HG03196 (cell line): ENCODE data around the gene KLHDC9.

Experiments
- ATAC-seq: cut with Tn5 transposase; IDR thresholded peaks from one replicate; pipeline ENCODE4 v1.9.1; 2021; ENCODE audit not compliant: unreplicated experiment

The KLHDC9 gene

DNA sequence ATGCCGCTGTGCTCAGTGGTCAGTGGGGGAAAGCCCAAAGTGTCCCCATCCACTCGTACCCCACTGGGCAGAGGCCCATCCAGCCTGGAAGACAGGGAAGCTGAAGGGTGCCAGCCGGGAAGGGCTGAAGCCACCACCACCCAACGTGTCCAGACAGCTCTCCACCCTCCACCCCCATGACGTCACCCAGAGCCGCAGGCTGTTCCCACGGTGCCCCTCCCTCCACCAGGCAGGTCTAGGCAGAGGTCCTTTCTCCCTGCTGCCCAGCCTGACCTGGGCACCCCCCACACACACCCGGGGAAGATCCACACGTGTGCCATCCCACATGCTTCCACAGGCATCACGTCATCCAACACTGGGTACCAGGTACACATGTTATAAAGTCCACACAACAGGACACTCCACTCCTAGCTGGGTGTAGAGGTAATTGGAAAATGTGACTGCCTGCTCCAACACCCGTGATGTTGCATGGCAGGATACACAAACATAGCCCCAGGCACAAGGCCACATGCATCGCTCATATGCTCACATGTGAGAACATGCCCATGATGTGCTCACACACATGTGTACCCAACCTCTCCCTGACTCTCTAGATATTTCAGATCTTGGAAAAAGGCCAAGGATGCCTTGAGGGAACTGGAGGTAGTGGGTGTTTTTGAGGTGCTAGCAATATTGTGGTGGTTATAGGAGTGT is 23.3 kb upstream of the KLHDC9 start:
- ATAC-seq = no peak

- no peak for ATAC-seq
These were observed 21.8 kb upstream of the KLHDC9 start for GRCh38 chr1:161076410-161076809.

DNA sequence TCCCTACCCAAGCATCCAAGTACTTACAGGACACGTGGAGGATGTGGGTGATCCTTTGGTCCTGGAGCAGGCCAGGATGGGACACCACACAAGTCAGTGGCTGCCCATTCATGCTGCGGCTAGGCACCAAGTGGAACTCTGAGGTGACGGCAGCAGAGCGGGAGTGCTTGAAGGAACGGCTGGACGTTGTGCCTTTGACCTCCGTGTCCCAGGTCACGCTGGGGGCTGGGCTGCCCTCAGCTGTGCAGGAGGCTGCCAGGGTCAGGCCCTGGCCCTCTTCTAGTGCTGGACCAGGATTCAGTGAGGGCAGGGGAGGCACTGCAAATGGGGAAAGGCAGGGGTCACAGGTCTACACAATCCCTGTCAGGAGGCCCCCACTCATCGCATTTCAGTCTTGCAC is 20.7 kb upstream of the KLHDC9 start:
- no peak for ATAC-seq

DNA sequence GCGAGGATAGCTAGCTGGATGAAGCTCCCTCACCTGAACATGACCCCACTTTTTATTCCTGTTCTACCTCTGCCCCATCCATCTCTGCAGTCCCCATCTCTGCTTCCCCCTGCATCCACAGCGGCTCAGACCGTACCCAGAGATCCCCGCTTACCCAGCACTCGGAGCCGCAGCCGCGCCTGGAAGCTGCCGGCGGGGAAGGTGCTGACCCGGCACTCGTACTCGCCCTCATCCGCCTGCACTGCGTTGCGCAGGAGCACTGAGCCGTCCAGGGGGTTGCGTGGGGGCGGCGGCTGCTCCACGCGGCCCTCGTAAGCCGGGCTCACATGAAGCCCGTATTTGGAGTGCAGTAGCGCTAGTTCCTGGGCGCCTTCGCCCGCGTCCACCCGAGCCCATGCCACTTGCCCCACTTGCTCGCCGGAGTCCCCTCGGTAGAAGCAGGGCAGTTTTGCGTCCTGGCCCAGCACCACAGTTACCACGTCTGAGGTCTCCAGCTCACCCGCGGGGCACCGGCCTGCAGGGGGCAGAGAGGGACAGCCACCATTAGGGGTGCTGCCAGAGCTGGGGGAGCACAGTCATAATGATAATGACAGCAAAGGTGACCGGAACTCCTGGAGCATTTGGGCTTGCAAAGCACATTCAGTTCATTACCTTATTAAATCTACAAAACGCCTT is 18.6 kb upstream of the KLHDC9 start:
- ATAC-seq = no peak

- ATAC-seq = no peak
These were observed 17.4 kb upstream of the KLHDC9 start for GRCh38 chr1:161080441-161081405.

DNA sequence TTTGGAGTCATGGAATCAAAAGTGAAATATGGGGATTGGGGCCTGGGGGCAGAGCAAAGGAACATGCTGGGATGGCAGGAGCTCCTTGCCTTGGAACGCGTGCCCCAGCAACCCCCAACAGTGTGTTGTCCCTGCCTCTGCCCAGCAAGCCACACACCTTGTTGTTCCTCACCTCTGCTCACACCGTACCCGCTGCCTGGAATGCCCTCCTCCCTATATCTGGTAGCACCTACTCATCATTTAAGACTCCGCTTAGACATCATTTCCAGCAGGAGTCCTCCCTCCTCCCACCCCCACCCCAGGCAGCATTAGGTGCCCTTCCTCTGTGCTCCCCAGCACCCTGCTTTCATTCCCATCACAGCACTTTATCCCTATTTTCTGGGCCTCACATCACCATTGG is 16.6 kb upstream of the KLHDC9 start:
- no peak for ATAC-seq

DNA sequence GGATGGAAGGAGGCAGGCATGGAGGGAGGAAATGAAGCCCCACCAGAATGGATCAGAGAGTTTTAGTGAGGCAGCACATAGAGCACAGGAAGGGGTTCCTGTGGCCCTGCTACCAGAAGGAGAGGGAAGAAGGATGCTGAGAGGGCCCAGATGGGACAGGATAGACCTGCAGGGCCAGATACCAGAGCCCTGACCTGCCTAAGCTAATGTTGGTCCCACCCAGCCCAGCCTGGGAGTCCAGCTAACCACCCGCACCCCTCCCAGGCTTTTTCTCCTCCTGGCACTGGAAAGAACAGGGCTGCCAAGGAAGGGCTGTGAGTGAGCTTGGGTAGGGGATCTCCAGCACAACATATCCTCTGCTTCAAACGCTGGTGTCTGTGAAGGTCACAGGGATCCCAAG is 15.7 kb upstream of the KLHDC9 start:
- no peak for ATAC-seq

- ATAC-seq = no peak
These were observed 15.0 kb upstream of the KLHDC9 start for GRCh38 chr1:161082996-161083747.

- no peak for ATAC-seq
These were observed 14.2 kb upstream of the KLHDC9 start for GRCh38 chr1:161083748-161084596.

GRCh38 chr1:161084597-161084988 is 13.6 kb upstream of the KLHDC9 start:
- no peak for ATAC-seq

GRCh38 chr1:161085165-161085564 is 13.0 kb upstream of the KLHDC9 start:
- ATAC-seq = no peak

DNA sequence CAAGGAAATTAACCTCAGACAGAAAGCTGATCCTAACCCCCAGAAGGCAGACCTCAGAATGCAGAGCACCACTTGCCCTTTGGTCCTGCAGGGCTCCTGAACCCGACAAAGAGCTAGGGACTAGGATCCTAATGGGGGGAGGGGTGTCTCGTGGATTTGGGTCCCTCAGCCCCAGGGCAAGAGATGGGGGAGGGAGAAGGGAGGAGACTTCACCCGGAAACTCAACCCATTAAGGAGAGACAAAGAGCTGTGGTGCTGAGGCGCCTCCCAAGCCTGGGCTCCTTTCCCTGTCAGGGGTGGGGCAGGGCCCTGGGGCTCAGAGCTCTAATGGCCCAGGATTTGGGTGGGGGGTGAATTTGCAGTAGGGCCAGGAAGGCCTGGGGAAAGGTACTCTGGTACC is 11.7 kb upstream of the KLHDC9 start:
- no peak for ATAC-seq

- ATAC-seq = no peak
These were observed 9.5 kb upstream of the KLHDC9 start for GRCh38 chr1:161088587-161089110.

DNA sequence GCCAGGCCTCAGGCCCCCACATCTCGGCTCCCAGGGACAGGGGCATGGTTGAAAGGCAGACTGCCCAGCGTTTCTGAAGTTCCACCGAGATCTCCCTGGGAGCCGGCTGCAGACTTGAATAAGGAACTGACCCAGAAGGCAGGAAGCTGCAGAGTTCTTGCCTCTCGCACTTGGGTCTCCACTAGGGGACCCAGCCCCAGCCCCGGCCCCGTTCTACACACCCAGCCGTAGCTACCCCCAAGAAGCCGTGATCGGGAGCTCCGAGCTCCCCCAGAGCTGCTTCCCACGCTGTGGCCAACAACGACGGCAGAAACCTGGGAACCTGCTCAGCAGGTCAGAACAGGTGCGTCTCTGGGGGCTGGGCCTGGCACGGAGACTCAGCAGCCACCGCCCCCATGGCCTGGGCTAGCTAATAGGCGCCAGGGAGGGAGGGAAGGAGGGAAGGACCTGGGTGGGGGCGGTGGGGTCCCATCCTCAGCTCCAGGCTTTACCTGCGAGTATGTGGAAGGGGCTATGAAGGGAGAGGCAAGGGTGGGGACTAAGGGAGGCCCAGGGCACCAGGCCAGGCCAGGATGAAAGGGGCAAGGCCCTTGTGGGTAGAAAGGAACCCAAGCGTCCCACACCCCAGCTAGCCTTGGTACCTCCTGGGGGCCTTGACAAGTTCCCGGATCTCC is 8.8 kb upstream of the KLHDC9 start, which contains the start of gene NECTIN4:
NECTIN4 (minus strand) TSS at position 308 of the 674 bp plus-strand sequence; CDS start at position 46, 262 bp downstream.
- no peak for ATAC-seq

- no peak for ATAC-seq
These were observed 8.2 kb upstream of the KLHDC9 start for GRCh38 chr1:161089938-161090337.

GRCh38 chr1:161090617-161091016 is 7.5 kb upstream of the KLHDC9 start:
- ATAC-seq = no peak

GRCh38 chr1:161091093-161091492 is 7.1 kb upstream of the KLHDC9 start:
- no peak for ATAC-seq

DNA sequence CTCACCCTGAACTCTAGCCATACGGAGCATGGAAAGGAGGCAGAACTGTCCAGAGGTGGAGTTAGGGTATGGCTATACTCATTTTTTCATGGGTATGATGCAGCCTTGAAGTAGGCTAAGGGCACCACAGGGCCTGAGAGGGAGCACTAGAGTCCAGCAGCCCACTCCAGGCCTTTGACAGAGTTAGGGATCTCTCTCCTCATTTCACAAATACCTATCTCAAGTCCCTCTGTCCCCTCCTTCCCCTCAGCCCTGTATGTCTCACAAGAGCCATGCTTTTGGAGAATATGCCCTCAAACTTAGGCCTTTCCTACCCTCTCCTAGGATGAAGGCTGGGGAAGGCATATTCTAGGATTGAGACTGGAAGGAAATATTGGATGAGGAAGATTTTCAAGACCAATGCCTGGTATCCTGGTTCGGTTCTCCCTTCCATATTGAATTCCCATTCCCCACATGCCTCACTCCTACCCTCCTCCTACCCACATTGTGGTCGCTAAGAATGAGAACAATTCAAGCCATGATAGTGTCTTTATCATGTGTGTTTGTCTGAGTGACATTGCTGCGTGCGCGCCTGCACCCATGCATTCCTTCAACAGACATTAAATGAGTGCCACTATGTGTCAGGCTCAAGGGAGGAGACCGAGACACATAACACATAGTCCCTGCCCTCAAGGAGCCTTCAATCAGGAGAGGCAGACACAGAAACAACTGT is 6.2 kb upstream of the KLHDC9 start:
- ATAC-seq = no peak
